ENCODE data around the gene TLCD5. TPM values are rescaled to one million over a fixed set of nuclear protein-coding genes. Genes with fewer than 3 reads are reported as not detected.

TLCD5 gene
- total and polyA plus RNA-seq, 2 donors (not counting 1 experiment from before 2014, with no cell fraction given) = 13.2 to 17.0 TPM

GRCh38 chr11:120281143-120281795 lies 43.8 kb upstream of the TLCD5 start:
- TF ChIP-seq, protein P1, sequence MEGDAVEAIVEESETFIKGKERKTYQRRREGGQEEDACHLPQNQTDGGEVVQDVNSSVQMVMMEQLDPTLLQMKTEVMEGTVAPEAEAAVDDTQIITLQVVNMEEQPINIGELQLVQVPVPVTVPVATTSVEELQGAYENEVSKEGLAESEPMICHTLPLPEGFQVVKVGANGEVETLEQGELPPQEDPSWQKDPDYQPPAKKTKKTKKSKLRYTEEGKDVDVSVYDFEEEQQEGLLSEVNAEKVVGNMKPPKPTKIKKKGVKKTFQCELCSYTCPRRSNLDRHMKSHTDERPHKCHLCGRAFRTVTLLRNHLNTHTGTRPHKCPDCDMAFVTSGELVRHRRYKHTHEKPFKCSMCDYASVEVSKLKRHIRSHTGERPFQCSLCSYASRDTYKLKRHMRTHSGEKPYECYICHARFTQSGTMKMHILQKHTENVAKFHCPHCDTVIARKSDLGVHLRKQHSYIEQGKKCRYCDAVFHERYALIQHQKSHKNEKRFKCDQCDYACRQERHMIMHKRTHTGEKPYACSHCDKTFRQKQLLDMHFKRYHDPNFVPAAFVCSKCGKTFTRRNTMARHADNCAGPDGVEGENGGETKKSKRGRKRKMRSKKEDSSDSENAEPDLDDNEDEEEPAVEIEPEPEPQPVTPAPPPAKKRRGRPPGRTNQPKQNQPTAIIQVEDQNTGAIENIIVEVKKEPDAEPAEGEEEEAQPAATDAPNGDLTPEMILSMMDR (conservative IDR thresholded peaks at IDR 0.05 in 1 of 2, IDR thresholded peaks at IDR 0.05 in 1 of 2; ENCODE audit: low read depth in 1 of 2, low read length in 2 of 2) = no peak
- TF ChIP-seq EZH2 (IDR thresholded peaks at IDR 0.05; ENCODE audit: low read length, missing control alignments) = peak; percentile 38
- H2AFZ ChIP-seq (ENCODE audit: low read length) = no peak overlapping the region
- no peaks in the 10 kb centered on the region for H3K4me1 ChIP-seq (ENCODE audit: control insufficient read depth, extremely low read depth, insufficient read depth, low read length)
- H3K27me3 ChIP-seq (ENCODE audit: control insufficient read depth, insufficient read depth, low read length) = peaks cover 3% of the 10 kb centered on the region
- H3K79me2 ChIP-seq (ENCODE audit: control insufficient read depth, insufficient read depth, low read length) = no peaks in the 10 kb centered on the region
- no peak overlapping the region for H3K27ac ChIP-seq (ENCODE audit: insufficient read depth, low read length)
- no peaks in the 10 kb centered on the region for H4K20me1 ChIP-seq (ENCODE audit: control insufficient read depth, extremely low read depth, insufficient read depth, low read length)
- no peaks in the 10 kb centered on the region for H3K36me3 ChIP-seq (ENCODE audit: control insufficient read depth, insufficient read depth, low read length)
- H3K4me2 ChIP-seq (ENCODE audit: extremely low read depth, insufficient read depth, low read length) = no peak overlapping the region
- H3K4me3 ChIP-seq (replicated peaks in 1 of 4; ENCODE audit: control extremely low read depth in 1 of 4, insufficient read depth in 1 of 4, low read depth in 3 of 4, low read length in 4 of 4) = no peak overlapping the region
- H3K9me3 ChIP-seq (ENCODE audit: control insufficient read depth, insufficient read depth, low read depth, low read length) = no peaks in the 10 kb centered on the region
- no peak for DNase-seq (ENCODE audit: low read depth in 2 of 2)
- no peak overlapping the region for H3K9ac ChIP-seq (ENCODE audit: insufficient read depth, low read length)

DNA sequence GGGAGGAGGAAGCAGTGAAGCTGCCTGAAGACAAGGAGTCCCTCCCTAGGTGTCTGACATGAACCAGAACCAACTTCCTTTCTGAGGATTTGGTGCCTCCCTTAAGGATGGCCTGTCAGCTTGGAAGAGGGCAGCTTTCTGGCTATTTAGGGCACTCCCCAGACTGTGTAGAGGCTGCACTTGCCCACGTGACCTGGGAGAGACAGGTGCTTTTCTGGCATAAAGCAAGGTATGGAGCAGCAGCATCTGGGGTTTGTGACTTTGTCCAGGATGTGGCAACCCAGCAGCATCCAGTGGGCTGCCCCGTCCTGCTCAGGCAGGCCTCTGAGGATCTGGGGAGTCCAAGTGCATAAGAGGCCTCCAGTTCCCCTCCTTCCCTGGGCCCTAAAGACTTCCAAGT lies 42.0 kb upstream of the TLCD5 start:
- TF ChIP-seq, protein P1 (conservative IDR thresholded peaks at IDR 0.05 in 1 of 2, IDR thresholded peaks at IDR 0.05 in 1 of 2; ENCODE audit: low read depth in 1 of 2, low read length in 2 of 2) = no peak
- TF ChIP-seq EZH2 (IDR thresholded peaks at IDR 0.05; ENCODE audit: low read length, missing control alignments) = no peak
- no peaks in the 10 kb centered on the region for H3K9me3 ChIP-seq (ENCODE audit: control insufficient read depth, insufficient read depth, low read depth, low read length)
- no peaks in the 10 kb centered on the region for H4K20me1 ChIP-seq (ENCODE audit: control insufficient read depth, extremely low read depth, insufficient read depth, low read length)
- no peak overlapping the region for H2AFZ ChIP-seq (ENCODE audit: low read length)
- no peak overlapping the region for H3K4me2 ChIP-seq (ENCODE audit: extremely low read depth, insufficient read depth, low read length)
- no peak overlapping the region for H3K9ac ChIP-seq (ENCODE audit: insufficient read depth, low read length)
- H3K27ac ChIP-seq (ENCODE audit: insufficient read depth, low read length) = no peak overlapping the region
- peaks cover 5% of the 10 kb centered on the region for H3K27me3 ChIP-seq (ENCODE audit: control insufficient read depth, insufficient read depth, low read length)
- no peak overlapping the region for H3K4me3 ChIP-seq (replicated peaks in 1 of 4; ENCODE audit: control extremely low read depth in 1 of 4, insufficient read depth in 1 of 4, low read depth in 3 of 4, low read length in 4 of 4)
- no peaks in the 10 kb centered on the region for H3K4me1 ChIP-seq (ENCODE audit: control insufficient read depth, extremely low read depth, insufficient read depth, low read length)
- DNase-seq (ENCODE audit: low read depth in 2 of 2) = no peak
- H3K79me2 ChIP-seq (ENCODE audit: control insufficient read depth, insufficient read depth, low read length) = no peaks in the 10 kb centered on the region
- H3K36me3 ChIP-seq (ENCODE audit: control insufficient read depth, insufficient read depth, low read length) = no peaks in the 10 kb centered on the region

DNA sequence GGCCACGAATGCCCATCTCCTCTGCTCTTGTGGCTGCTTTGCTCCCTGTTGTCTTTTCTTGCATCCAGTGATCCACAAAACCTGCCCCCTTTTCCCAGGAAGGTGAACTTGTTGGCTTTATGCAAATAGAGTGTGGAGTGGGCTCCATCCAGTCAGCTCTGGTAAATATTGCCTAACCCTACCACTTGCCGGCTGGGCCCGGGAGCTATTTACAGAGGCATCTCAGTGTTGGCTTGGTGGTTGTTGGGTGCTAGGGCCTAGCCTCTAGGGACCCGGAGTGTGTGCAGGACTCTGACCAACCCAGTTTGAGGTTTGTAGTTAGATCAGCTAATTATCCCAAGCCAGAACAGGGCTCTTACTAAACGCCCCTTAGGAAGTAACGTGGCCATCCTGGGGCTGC lies 40.8 kb upstream of the TLCD5 start:
- H3K36me3 ChIP-seq (ENCODE audit: control insufficient read depth, insufficient read depth, low read length) = no peaks in the 10 kb centered on the region
- no peak overlapping the region for H3K4me3 ChIP-seq (replicated peaks in 1 of 4; ENCODE audit: control extremely low read depth in 1 of 4, insufficient read depth in 1 of 4, low read depth in 3 of 4, low read length in 4 of 4)
- no peak overlapping the region for H3K27ac ChIP-seq (ENCODE audit: insufficient read depth, low read length)
- no peaks in the 10 kb centered on the region for H4K20me1 ChIP-seq (ENCODE audit: control insufficient read depth, extremely low read depth, insufficient read depth, low read length)
- no peaks in the 10 kb centered on the region for H3K79me2 ChIP-seq (ENCODE audit: control insufficient read depth, insufficient read depth, low read length)
- no peak for DNase-seq (ENCODE audit: low read depth in 2 of 2)
- TF ChIP-seq, protein P1 (conservative IDR thresholded peaks at IDR 0.05 in 1 of 2, IDR thresholded peaks at IDR 0.05 in 1 of 2; ENCODE audit: low read depth in 1 of 2, low read length in 2 of 2) = no peak
- no peak for TF ChIP-seq EZH2 (IDR thresholded peaks at IDR 0.05; ENCODE audit: low read length, missing control alignments)
- H2AFZ ChIP-seq (ENCODE audit: low read length) = no peak overlapping the region
- no peaks in the 10 kb centered on the region for H3K9me3 ChIP-seq (ENCODE audit: control insufficient read depth, insufficient read depth, low read depth, low read length)
- peaks cover 5% of the 10 kb centered on the region for H3K27me3 ChIP-seq (ENCODE audit: control insufficient read depth, insufficient read depth, low read length)
- H3K9ac ChIP-seq (ENCODE audit: insufficient read depth, low read length) = no peak overlapping the region
- H3K4me2 ChIP-seq (ENCODE audit: extremely low read depth, insufficient read depth, low read length) = no peak overlapping the region
- no peaks in the 10 kb centered on the region for H3K4me1 ChIP-seq (ENCODE audit: control insufficient read depth, extremely low read depth, insufficient read depth, low read length)
